Kidney epithelial cell (primary cell): Measurements from ENCODE around the gene ALG12. TPM values are rescaled to one million over a fixed set of nuclear protein-coding genes. Genes with fewer than 3 reads are reported as not detected.

Experiments
- DNase-seq: peaks from one replicate; pipeline ENCODE4 v3.0.0-alpha.2; 2010; ENCODE audit warnings: low read depth
- H3K27me3 ChIP-seq: 2 replicates; pipeline ENCODE4 v1.6.0; 2011; ENCODE audit warnings: low read length; ENCODE audit not compliant: control insufficient read depth, insufficient read depth
- H3K36me3 ChIP-seq: 2 replicates; pipeline ENCODE4 v1.5.1; 2011; ENCODE audit warnings: low read length; ENCODE audit not compliant: control insufficient read depth, insufficient read depth
- H3K4me3 ChIP-seq: 2 replicates; pipeline ENCODE4 v1.5.1; 2011; ENCODE audit warnings: low read depth, mild to moderate bottlenecking, control low read depth, low read length
- total RNA-seq: library from RNA; depleted of rRNA; stranded (reverse); fragments of >200 nt; gene quantifications from 2 replicates; pipeline ENCODE4 v1.2.3, GENCODE V29; 2015
- TF ChIP-seq, protein P1 (sequence below): IDR thresholded peaks from 2 replicates; pipeline ENCODE4 v1.5.1; 2011; ENCODE audit warnings: mild to moderate bottlenecking, moderate library complexity, low read length, control low read depth, inconsistent platforms; ENCODE audit not compliant: insufficient read depth, poor library complexity, severe bottlenecking

Gene ALG12
- total RNA-seq = 24.3 and 26.2 TPM in 2 replicates

DNA sequence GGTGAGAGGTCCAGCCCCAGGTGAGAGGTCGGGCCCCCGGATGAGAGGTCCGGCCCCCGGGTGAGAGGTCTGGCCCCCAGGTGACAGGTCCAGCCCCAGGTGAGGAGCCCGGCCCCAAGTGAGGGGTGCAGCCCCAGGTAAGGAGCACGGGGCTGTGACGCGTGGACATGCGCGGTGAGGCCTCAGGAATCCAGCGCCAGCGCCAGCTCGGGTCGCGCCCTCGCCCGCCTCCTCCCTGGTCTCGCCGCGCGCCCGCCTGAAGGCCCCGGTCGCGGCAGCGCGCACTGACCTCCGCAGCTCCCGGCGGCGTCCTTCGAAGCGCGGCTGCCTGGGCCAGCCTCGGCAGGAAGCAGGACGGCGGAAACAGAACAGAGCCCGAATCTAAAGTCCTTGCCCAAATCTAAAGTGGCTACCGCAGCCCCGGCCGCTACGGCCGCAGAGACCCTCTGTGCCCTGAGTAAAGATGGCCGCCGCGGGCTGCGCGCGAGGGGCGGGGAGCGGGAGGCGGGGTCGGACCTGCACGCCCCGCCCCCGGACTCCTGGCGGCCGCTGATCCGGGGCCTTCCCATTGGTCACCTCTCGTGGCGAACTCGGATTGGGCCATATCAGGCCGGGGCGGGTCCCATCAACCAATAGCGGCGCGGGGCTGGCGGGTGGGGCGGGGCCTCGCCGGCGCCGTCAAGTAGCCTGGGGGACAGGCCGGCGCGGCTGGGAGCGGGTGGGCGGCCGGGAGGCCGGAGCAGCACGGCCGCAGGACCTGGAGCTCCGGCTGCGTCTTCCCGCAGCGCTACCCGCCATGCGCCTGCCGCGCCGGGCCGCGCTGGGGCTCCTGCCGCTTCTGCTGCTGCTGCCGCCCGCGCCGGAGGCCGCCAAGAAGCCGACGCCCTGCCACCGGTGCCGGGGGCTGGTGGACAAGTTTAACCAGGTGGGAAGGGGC, at the start of gene ALG12, which contains the start of gene CRELD2:
ALG12 (minus strand) TSS at position 465 of the 937 bp plus-strand sequence. CDS start 4,673 bp downstream, outside the sequence.
CRELD2 (plus strand) TSS at position 661 of the 937 bp plus-strand sequence; CDS start at position 797, 136 bp downstream.
- no peaks in the 10 kb centered on the region for H3K36me3 ChIP-seq
- H3K27me3 ChIP-seq = no peaks in the 10 kb centered on the region
- DNase-seq = peak; percentile 68
- TF ChIP-seq, protein P1, sequence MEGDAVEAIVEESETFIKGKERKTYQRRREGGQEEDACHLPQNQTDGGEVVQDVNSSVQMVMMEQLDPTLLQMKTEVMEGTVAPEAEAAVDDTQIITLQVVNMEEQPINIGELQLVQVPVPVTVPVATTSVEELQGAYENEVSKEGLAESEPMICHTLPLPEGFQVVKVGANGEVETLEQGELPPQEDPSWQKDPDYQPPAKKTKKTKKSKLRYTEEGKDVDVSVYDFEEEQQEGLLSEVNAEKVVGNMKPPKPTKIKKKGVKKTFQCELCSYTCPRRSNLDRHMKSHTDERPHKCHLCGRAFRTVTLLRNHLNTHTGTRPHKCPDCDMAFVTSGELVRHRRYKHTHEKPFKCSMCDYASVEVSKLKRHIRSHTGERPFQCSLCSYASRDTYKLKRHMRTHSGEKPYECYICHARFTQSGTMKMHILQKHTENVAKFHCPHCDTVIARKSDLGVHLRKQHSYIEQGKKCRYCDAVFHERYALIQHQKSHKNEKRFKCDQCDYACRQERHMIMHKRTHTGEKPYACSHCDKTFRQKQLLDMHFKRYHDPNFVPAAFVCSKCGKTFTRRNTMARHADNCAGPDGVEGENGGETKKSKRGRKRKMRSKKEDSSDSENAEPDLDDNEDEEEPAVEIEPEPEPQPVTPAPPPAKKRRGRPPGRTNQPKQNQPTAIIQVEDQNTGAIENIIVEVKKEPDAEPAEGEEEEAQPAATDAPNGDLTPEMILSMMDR = no peak
- peak within 1 kb of the TSS; percentile 77 for H3K4me3 ChIP-seq

DNA sequence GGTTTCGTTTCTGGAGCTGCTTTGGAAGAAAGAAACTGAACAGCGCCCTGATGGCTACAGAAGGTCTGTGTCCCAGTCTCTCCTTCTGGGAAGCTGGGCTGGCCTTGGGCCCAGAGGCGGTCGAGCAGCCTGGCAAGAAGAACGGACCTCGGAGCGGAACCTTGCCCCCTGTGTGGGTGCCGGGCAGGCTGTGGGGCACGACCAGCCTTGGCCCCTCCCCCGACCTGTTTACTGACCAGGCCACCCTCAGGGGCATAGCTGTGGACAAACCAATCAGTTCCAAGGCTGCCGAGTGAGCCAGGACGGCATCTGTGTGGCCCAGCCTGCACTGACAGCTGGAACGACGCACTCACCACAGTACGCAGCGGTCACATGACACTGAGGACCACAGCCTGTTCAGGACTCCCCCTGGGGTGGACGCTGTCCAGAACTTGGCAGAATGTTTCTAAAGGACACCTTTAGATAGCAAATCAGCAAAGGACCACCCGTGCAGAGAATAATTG, 49.5 kb upstream of the ALG12 start:
- no peak for DNase-seq
- H3K36me3 ChIP-seq = peaks cover 4% of the 10 kb centered on the region
- TF ChIP-seq, protein P1 = no peak
- H3K4me3 ChIP-seq = no peak overlapping the region
- peaks cover 12% of the 10 kb centered on the region for H3K27me3 ChIP-seq

DNA sequence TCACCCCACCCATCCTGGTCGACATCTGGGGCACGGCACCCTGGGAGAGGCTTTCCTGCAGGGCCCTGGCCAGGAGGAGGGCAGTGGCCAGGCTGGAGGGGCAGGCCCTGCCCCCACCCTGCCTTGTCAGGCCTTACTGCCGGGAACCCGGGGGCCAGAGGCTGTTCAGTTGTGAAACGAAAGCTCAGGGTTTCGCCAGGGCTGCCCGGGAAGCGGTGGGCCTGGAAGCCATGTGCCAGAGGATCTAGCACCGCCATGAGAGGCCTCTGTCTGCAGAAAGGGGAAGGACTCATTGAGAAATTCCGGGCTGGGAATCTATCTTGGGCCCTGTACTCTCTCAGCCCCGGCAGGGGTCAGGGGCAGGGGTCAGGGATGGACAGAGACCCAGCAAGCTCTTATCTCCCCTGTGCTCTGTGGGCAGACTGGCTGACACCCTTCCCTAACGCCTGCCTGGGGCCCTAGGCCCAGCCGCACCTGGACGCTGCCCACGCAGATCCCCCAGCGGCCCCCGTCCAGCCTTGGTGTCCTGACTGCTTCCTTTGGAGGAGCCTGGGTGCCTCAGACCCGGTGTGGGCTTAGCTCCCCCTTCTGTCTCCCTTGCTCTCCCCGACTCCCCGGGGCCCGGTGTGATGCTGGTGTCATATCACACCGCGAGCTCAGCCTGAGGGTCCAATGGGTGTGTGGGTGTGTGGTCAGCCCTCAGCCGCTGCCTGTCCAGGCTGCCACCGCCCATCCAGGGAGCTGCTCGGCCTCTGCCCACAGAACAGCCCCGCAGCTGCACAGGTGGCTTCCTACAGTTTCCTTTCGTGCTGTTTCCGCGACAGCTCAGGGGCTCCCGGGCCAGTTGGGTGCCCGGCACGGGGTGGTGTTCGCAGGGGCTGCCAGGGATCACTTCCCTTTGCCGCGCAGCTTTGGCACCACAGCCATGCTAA, 48.8 kb upstream of the ALG12 start:
- H3K36me3 ChIP-seq = peaks cover 5% of the 10 kb centered on the region
- TF ChIP-seq, protein P1 = no peak
- H3K4me3 ChIP-seq = no peak overlapping the region
- DNase-seq = no peak
- H3K27me3 ChIP-seq = peaks cover 9% of the 10 kb centered on the region

DNA sequence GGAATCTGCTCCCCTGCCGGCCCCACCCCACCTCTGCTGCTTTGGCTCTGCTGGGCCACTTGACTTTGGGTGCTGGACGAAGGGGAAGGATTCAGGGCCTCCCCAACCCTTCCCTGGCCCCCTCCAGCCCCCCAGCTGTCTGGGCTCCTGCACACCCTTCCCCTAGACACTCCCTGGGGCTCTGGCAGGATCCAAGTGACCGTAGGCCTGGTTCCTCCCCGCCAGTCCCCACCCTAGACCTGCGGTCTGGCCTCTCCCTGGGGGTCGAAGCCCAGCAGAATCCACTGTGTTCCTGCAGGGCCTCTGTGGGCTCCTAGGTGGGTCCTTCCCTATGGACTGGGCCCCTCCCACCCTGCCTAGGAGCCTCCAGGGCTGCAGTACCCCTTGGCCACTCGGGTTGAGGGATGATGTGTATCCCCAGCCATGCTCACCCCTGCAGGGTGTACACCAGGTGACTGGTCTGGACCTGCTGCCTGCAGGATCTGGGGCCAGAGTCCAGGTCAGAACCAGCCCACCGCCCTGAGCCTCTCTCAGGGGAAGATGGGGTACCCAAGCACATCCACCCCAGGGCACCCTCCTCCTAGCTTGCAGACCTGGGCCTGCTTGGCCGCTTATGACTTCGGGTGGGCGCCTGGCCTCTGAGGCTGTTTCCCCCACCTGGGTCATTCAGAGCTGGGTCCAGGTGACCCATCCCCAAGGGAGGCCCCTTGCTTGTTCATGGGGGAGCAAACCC, 48.0 kb upstream of the ALG12 start:
- H3K27me3 ChIP-seq = peaks cover 1% of the 10 kb centered on the region
- TF ChIP-seq, protein P1 = no peak
- H3K4me3 ChIP-seq = no peak overlapping the region
- H3K36me3 ChIP-seq = peaks cover 6% of the 10 kb centered on the region
- DNase-seq = no peak
